HEK293T (cell line): ENCODE measurements around the gene CDH18.

Experiments used
- ARNT ChIP-seq: fragments of 450-650 bp; IDR thresholded peaks from 2 replicates; pipeline ENCODE4 v1.6.1; 2017; ENCODE audit warnings: mild to moderate bottlenecking
- BHLHE40 ChIP-seq: fragments of 450-650 bp; IDR thresholded peaks from 2 replicates; pipeline ENCODE4 v1.6.1; 2016; ENCODE audit warnings: mild to moderate bottlenecking, moderate library complexity, borderline replicate concordance
- CTBP1 ChIP-seq: fragments of 450-650 bp; IDR thresholded peaks from 2 replicates; pipeline ENCODE4 v1.6.1; 2016; ENCODE audit warnings: borderline replicate concordance
- ELF4 ChIP-seq: fragments of 450-650 bp; IDR thresholded peaks from 2 replicates; pipeline ENCODE4 v1.6.1; 2017; ENCODE audit warnings: antibody characterized with exemption
- FOXA1 ChIP-seq: fragments of 450-650 bp; IDR thresholded peaks from 2 replicates; pipeline ENCODE4 v1.6.1; 2016; ENCODE audit warnings: mild to moderate bottlenecking
- FOXK2 ChIP-seq: fragments of 450-650 bp; IDR thresholded peaks from 2 replicates; pipeline ENCODE4 v1.6.1; 2016; ENCODE audit warnings: mild to moderate bottlenecking
- FOXM1 ChIP-seq: fragments of 450-650 bp; IDR thresholded peaks from 2 replicates; pipeline ENCODE4 v1.6.1; 2017; ENCODE audit warnings: mild to moderate bottlenecking, borderline replicate concordance
- HDGF ChIP-seq: fragments of 450-650 bp; IDR thresholded peaks from 2 replicates; pipeline ENCODE4 v1.6.1; 2017; ENCODE audit warnings: antibody characterized with exemption, borderline replicate concordance
- LEF1 ChIP-seq: fragments of 450-650 bp; IDR thresholded peaks from 2 replicates; pipeline ENCODE4 v1.6.1; 2017; ENCODE audit warnings: mild to moderate bottlenecking, borderline replicate concordance
- NFRKB ChIP-seq: fragments of 450-650 bp; IDR thresholded peaks from 2 replicates; pipeline ENCODE4 v1.6.1; 2016; ENCODE audit warnings: mild to moderate bottlenecking, moderate library complexity
- SP1 ChIP-seq: fragments of 450-650 bp; IDR thresholded peaks from 2 replicates; pipeline ENCODE4 v1.6.1; 2017
- SUZ12 ChIP-seq: fragments of 450-650 bp; IDR thresholded peaks from 2 replicates; pipeline ENCODE4 v1.6.1; 2016; ENCODE audit warnings: mild to moderate bottlenecking
- TARDBP ChIP-seq: fragments of 450-650 bp; IDR thresholded peaks from 2 replicates; pipeline ENCODE4 v1.6.1; 2016
- TF ChIP-seq, protein P1 (sequence below): fragments of 450-650 bp; IDR thresholded peaks from 2 replicates; pipeline ENCODE4 v1.6.1; 2016

DNA sequence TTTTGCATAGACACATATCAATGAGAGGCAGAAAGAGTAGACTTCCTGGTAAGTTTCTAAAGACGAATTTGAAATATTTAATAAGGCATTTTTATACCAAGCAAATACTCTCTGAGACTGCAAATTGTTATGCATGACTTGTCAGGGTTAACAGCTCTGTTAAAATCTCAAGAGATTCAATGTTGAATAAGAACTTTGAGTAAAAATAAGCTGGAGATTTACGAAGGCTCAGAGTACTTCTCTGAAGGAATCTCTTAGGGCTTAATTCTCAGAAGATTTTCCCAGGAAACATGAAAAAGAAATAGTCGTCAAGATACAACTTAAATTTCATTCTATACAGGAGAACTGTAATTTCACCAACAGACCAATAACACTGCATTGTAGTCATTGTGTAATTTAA, 259.4 kb downstream of the CDH18 start:
- TF ChIP-seq ARNT: no peak
- TF ChIP-seq SUZ12: no peak
- TF ChIP-seq, protein P1, sequence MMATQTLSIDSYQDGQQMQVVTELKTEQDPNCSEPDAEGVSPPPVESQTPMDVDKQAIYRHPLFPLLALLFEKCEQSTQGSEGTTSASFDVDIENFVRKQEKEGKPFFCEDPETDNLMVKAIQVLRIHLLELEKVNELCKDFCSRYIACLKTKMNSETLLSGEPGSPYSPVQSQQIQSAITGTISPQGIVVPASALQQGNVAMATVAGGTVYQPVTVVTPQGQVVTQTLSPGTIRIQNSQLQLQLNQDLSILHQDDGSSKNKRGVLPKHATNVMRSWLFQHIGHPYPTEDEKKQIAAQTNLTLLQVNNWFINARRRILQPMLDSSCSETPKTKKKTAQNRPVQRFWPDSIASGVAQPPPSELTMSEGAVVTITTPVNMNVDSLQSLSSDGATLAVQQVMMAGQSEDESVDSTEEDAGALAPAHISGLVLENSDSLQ: no peak
- TF ChIP-seq FOXA1: no peak
- no peak for TF ChIP-seq FOXK2
- no peak for TF ChIP-seq NFRKB
- no peak for TF ChIP-seq FOXM1
- TF ChIP-seq SP1: no peak
- TF ChIP-seq TARDBP: no peak
- no peak for TF ChIP-seq HDGF
- TF ChIP-seq BHLHE40: no peak
- no peak for TF ChIP-seq ELF4
- TF ChIP-seq CTBP1: no peak
- TF ChIP-seq LEF1: no peak
